Immature natural killer cell (primary cell): Measurements from ENCODE around the gene NAA30. TPM values are rescaled to one million over a fixed set of nuclear protein-coding genes. Genes with fewer than 3 reads are reported as not detected.

Experiments used
- polyA plus RNA-seq, 3 donors: library from polyadenylated mRNA; unstranded; fragments of 300-500 nt; fragmentation: Illumina TruSeq; gene quantifications; one replicate each; pipeline ENCODE4 v1.2.3, GENCODE V29; 2021

NAA30 gene
- polyA plus RNA-seq, 3 donors from 2014 or later: 7.0 to 12.4 (median 11.1) TPM

Other genes starting within 250 kb of the NAA30 start
- 10 to 100 TPM; 46.4 to 69.3 (median 59.6) TPM for gene EXOC5, start 121.7 kb upstream of the NAA30 start, polyA plus RNA-seq
- 10 to 100 TPM; 27.2 to 52.0 (median 42.7) TPM for gene AP5M1, start 121.6 kb upstream of the NAA30 start, polyA plus RNA-seq
- gene CCDC198, start 103.3 kb downstream of the NAA30 start, polyA plus RNA-seq: not detected